ENCODE data around the gene ACAN.

Gene ACAN

DNA sequence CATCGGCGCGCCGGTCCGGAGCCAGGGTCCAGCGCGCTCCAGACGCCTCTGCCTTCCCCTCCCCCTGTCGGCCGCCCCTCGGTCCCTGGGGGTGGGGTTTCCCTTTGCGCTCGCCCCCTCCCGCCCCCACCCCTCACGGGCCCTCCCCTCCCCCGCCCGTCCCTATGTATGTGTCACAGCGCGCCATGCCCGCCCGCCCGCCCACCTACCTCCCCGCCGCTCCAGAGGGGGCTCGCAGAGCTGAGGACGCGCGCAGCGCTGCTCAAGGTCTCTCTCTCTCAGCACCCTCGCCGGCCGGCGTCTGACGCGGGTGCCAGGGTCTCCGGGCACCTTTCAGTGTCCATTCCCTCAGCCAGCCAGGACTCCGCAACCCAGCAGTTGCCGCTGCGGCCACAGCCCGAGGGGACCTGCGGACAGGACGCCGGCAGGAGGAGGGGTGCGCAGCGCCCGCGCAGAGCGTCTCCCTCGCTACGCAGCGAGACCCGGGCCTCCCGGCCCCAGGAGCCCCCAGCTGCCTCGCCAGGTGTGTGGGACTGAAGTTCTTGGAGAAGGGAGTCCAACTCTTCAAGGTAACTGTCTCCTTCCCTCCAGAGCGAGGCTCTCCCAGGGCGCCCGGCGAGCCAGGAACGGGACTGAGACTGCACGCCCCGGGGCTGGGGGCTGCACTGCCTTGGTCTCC is at the start of gene ACAN:
Gene ACAN (plus strand): TSS at position 196 of the 679 bp plus-strand sequence. CDS start 32,771 bp downstream, outside the sequence.
- DNase-seq (ENCODE audit: low read depth), result no peak

DNA sequence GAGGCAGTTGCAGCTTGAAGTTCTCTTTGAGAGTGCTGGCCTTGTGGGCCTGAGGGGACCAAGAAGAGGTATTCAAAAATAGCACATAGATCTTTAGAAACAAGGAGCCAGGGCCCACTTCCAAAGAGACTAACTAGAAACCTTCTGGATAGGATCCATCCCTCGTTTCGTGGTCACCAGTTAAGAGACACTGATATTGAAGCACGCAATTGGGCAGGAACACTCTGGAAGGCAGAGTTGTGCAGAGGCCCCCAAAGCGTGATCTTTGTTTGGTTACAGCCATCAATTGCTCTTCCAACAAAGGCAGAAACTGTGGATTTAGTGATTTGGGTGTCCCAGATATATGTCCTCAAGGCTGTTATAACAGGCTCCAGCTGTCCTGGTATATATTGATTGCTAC is 46.7 kb upstream of the ACAN start:
- no peak for DNase-seq (ENCODE audit: low read depth)

DNA sequence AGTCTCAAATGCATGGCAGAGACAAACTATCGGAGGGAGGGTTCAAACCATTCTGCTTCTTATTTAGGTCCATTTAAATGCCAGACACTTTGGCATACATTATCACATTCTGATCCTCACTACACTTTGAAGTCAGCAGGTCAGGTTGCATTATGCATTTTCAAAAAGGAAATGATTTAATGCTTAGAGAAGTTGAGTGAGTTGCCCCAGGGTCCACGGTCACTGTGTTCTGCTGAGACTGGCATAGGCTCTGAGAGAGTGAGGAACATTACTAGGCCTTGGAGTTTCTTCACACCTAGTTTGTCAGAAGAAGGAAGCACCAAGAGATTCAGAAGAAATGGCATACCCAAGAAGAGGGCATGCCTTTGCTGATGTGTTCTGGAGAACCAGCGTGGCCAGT is 46.3 kb upstream of the ACAN start:
- DNase-seq (ENCODE audit: low read depth), result no peak

DNA sequence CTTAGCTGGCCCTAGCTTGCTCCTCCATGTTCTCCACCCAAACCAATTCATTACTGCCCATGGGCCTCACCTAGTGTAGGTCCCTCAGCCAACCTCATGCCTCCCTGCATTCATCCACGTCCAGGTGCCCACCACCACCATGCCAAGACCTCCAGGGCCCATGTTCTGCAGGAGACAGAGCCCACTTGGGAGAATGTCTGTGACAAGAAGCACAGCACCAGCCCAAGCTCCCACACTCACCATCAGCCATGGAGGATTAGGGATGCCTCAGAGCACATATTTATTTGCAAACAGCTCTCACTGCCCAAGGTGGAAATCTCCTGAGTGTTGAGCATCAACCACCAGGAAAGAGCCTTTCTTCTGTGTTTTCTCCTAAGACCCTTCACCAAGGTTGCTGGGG is 43.4 kb upstream of the ACAN start:
- no peak for DNase-seq (ENCODE audit: low read depth)

DNA sequence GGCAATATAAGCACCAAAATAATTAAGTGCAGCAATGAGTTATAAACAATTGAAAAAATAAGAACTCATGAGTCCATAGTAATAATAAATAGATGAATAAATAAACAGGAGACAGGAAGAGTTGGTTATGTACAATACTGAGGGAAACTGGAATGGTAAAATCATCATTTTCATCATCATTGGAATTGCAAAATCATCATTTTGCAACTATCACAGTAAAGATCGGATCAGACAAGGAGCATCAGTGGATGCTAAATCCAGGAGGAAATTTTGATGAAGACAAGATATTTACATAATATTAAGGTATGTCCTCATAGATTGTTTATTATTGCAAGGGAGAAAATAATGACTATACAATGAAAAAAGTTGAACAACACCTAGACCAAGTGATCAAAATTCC is 38.8 kb upstream of the ACAN start:
- DNase-seq (ENCODE audit: low read depth), result no peak

DNA sequence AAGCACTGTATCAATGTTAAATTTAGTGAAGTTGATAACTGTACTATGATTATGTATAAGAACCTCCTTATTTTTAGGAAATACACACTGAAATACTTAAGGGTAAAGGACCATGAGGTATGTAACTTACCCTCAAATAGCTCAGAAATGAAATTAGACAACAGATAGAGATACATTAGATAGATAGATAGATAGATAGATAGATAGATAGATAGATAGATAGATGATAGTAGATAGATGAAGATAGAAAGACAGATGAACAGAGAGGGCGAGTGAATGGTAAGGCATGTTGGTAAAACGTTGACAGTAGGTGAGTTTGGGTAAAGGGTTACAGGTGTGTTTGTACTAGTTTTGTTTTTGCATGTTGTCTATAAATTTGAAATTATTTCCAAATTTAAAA is 38.0 kb upstream of the ACAN start:
- no peak for DNase-seq (ENCODE audit: low read depth)

DNA sequence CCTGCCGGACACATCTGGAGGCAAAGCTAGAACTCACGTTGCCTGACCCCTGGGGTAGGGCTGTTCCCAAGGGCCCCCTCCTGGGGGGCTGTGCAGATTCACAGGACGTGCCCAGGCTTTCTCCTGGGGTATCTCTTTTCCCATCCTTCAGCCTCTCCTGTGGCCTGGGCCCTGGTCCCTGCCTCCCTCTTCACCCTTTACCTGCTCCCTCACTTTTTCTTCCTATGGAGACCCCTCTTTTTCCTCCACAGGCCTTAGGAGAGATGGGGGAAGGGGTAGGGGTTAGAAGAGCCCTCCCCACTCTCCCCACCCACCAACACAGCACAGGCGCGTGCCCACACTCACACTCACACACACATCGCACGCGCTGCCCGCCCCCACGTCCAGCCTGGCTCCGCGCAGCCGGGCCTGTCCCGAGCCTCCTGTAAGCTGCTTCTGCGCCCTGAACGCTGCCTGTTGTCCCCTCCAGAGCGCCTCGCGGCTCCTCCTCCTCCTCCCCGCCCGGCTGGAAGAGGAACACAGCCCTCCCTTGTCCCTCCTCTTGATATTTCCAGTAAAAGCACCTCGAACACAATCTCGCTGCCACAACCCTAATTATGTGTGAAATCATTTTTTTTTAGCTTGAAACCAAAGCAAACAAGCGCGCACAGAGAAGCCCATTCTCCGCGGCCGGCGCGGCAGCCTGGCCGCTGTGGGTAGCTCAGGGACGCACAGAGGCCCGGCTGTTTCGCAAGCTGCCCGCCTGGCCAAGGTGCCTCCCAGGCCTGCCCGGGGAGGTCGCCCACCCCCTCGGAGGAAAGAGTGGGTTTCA is 33.9 kb upstream of the ACAN start:
- no peak for DNase-seq (ENCODE audit: low read depth)

DNA sequence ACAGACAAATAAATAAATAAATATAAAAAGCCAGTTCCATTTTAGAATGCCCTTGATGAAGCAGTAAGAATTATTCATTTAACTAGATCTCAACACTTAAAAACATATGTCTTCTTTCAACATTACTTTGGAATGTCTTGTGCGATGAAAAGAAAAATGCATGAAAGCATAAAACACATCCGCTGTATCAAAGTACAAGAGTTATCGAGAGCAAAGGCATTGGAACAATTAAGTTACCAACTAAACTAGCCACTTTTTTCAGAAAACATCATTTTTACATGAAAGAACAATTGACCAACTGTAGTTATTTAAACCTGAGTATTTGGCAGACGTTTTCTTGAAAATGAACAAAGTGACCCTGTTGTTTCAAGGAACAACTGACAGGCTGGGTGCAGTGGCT is 27.5 kb upstream of the ACAN start:
- no peak for DNase-seq (ENCODE audit: low read depth)

DNA sequence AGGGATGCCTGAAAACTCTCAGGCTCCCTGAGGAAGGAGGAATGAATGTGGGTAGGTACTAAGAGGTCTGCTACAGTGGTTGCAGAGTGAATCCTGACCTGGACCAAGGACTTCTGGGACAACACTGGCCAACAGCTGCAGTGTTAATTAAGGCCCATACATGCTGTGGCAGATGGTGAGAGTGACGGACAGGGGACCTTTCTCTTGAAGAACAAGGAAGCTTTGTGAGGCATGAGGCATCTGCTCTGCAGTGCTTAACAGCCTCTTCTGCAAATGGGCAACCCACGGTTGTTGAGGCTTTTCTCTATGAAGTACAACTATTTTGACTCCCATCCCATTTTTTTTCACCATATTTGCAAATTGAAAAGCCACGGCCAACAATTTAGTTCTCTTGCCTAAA is 26.6 kb upstream of the ACAN start:
- no peak for DNase-seq (ENCODE audit: low read depth)

DNA sequence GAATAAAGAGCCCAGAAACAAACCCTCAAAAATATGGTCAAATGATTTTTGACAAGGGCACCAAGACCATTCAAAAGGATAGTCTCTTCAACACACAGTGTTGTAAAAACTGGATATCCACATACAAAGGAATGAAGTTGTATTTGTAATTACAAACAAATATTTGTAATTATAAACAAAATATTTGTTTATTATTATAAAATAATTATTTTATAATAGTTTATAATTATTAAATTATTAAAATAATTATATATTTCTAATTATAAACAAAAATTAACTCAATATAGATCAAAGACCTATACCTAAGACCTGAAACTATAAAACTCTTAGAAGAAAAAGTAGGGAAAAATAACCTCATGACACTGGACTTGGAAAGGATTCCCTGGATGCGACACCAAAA is 23.3 kb upstream of the ACAN start:
- no peak for DNase-seq (ENCODE audit: low read depth)

DNA sequence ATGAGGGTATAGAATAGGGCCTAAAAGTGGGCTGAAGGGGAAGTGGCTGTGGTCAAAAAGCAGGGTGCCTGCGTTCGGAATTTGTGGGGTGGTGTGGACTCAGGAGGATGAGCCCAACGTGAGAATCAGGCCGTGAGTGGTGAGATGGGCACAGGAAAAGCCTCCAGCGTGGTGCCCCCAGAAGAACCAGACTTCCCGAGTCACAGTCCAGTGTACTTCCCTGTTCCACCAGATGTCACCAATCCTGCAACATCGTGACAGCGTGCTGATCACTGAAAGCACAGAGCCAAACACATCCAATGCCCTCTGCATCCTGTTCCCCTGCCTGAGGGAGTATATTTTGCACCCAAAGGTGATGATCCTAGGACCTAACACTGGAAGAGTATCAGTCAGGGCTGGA is 20.8 kb upstream of the ACAN start:
- no peak for DNase-seq (ENCODE audit: low read depth)

DNA sequence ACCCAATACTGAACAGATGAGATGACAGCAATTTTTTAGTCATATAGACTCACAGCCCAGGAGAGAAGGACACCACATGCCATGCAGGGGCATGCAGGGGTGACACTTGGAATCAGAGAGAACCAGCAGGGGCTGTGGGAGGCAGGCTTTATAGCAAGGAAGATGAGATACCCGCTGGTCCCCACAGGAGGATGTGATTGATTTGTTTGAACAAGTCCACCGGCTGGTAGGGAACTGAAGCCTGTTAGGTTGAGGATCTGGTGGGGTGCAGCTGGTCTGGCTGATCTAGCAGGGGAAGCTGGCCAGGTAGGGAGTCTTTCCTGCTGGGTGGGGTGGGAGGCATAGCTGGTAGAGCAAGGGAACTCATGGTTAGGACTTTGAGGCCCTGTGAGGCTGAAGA is 18.0 kb upstream of the ACAN start:
- no peak for DNase-seq (ENCODE audit: low read depth)

DNA sequence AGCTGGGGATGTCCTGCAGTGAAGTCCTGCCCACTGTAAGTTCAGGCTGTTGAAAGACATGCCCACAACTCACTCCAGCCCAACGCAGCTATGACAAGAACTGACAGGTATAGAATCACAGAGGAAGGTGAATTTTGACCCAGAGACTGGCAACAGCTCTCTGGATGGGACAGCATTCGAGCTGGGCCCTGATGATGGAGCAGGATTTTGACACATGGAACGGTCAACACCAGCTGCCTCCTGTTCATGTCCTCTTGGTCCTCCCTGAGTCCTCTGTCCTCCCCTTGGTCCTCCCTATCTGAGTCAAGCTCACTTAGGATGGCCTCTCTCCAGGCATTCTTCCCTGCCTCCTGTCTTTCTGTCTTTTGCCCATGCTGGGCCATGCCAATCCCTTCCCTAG is 15.2 kb upstream of the ACAN start:
- DNase-seq (ENCODE audit: low read depth), result no peak

DNA sequence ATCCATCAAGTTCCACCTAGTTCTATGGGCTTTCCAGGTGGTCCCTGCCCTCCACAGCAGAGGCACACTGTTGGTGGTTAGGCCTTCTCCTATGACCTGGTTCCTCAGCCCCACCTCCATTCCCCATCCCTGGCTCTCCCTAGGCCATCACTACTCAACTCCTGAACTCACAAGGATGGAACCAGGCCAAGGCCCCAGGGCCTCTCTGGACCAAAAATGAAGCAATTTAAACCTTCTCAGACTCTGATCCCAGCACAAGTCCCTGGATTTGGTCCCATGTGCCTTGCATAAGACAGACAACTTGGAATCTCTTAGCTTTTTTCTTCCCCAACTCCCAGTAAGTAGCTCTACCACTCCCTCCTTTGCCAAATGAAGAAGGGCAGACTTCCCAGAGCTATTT is 14.4 kb upstream of the ACAN start:
- DNase-seq (ENCODE audit: low read depth), result no peak

DNA sequence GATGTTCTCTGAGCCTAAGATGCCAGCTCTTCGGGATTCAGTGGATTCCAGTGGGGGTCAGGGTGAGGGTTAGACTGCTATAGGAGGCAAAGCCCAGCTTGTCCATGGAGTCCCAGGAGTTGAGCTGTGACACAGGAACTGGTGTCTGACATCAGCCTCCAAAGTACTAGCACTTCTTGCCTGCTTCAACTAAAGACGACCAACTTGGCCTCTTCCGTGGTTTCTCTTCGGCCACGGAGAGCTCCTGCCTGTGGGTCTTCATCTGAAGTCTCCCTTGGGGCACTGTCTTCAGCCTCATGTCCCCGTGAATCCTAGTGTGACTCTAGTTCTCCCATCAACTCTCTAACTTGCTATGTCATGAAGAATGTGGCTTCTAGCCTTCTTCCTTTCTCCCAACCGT is 12.8 kb upstream of the ACAN start:
- DNase-seq (ENCODE audit: low read depth), result no peak

DNA sequence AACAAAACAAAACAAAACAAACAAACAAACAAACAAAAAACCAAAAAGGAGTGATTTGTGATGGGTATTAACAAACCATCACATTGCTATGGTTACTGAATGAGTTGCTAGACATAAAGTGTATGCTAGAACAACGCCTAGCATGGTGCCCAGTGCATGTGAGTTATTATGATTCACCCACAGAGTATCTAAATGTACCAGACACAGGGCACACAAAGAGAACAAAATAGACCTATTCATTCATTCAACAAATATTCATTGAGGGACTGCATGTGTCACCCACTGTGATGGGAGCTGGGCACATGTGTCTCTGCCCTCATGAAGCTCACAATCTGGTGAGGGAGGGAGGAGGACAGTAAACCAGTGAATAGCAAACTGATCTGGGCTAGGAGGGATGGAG is 11.6 kb upstream of the ACAN start:
- DNase-seq (ENCODE audit: low read depth), result no peak

DNA sequence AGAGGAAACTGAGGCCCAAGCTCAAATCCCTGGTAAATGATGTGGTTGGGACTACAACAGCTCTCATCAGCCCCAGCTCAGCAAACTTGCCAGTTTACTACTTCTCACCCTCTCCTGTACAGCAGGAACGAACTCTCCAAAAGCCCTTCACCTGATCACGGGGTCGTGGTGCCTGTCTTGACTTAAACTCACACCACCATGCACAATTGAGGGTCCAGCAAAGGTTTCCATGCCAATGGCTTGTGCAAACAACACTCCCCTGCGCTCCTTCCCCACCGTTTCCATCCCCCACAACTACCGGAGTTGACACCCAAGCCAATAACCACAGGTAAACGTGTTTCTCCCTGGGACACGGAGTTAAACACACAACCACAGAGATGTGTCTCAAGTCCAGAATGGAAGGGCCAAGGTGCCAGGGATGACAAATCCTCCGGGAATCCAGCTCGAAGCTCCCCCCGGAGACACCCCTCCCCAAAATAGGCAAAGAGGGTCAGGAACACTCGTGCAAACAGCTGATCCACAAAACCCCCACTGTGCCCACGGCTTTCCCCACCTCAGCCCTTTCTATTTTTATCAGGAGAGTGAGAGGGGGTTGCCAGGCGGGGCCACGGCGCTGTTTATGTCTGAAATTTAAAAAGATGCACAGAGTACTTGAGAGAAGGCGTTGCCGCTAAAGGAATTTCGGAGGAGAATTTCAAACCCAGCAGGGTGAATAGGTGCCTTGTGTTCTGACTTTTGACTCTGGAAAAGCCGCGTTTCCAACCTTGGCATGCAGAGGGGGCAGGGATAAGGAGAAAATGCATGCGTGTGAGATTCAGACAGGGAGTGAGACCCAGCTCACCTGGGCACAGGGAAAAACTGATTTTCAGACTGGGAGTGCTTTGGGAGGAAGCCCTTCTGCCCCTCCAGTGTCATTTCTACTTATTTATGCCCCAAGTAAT is 10.6 kb upstream of the ACAN start:
- no peak for DNase-seq (ENCODE audit: low read depth)

DNA sequence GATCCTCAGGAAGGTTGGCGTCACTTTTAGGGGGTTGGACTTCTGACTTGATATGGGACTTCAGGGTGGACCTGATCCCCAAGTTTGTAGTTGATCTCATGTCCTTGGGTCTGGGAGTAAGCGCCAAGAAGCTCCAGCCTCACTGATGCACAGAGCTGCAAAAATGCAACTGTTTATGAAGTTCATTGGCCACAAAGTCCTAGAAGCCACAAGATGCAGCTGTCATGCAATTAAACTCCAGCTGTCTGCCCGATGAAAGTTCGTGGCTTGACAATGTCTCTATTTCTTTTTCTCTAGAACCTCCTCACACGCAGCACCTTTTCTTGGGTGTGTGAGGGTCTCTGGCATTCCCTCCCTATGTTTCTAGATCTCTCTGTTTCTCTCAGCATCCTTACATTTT is 9.2 kb upstream of the ACAN start:
- DNase-seq (ENCODE audit: low read depth), result no peak

DNA sequence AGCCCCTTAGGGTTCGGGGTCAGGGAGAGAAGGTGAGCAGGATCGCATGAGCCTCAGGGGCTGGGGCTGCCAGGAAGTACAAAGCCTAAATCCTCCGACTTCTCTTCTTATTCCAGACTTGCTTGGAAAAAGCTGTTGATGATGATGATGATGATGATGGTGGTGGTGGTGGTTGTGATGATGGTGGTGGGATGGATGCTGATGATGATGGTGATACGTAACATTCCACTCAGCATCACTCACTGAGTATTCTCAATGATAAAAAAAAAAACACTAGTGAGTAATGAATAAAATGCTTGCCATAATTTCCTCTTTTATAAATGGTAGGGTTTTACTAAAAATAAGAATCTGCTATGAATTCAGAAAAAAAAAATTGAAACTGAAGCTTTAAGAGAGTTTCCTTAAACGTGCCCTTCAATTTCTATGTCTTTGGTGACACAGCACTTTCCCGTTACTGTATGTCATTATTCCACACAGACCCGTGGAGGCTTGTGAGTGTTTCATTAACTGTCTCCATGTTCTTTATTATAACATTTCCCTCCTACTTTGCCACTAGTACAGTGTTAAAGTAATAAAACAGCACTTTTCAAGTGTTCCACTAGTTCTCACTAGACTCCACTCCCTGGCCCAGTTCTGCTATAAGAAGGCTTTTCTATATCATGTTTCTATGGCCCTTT is 5.4 kb upstream of the ACAN start:
- DNase-seq (ENCODE audit: low read depth), result no peak

DNA sequence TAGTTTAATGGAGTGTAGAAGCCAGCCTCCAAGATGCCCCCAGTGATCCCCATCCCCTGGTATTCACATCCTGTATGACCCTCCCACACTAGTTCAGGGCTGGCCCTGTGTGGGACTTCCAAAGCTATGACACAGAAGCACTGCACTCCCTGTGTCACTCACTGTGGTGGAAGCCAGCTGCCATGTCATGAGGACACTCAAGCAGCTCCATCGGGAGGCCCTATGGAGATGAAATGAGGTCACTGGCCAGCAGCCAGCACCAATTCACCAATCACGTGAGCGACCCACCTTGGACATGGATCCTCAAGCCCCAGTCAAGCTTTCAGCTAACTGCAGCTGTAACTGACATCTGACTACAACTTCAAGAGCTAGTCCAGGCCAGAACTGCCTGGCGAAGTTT is 3.9 kb upstream of the ACAN start:
- DNase-seq (ENCODE audit: low read depth), result no peak

DNA sequence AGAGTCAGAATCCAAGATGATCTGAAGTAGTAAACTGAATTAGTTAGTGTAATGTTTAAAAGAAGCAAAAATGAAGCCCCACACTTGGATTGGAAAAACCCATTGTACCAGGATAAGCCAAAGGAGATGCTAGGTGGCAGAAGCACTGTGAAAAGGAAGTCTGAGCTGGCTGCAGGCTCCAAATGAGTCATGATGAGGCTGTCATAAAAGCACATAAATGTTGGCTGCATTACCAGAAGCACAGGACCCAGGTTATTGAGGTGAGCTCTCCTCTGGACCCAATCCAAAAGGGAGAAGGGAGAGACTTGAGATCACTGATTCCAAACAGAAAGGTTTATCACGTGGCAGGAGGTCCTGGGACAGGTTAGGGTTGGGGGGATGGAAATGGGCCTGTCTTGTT is 3.2 kb upstream of the ACAN start:
- no peak for DNase-seq (ENCODE audit: low read depth)

DNA sequence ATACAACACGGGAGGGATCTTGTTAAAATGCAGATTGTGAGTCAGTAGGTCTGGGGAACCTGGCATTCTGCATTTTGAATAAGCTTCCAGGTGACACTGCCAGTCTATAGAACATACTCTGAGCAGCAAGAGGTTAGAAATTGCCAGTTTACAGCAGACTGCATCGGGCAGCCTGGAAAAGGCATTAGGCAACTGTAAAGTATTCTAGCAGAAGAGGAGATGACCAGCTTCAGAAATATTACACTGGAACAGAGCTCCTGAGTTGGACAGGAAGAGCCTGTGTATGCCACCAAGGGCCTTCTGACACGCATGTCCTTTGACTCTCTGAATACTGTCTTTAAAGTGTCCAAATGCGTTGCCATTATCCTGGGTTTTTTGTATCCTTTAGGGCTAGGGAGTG is 2.5 kb upstream of the ACAN start:
- no peak for DNase-seq (ENCODE audit: low read depth)

Measured in activated T-helper 9 cell treated with anti-CD3 and anti-CD28 coated beads, Interleukin-2, amount 50 U/mL, for 16 hours (primary cell).